ENCODE results near the gene SNCA. TPM values are rescaled to one million over a fixed set of nuclear protein-coding genes. Genes with fewer than 3 reads are reported as not detected.

SNCA gene
- total RNA-seq, 1 donor from 2014 or later, result 96.4 TPM

DNA sequence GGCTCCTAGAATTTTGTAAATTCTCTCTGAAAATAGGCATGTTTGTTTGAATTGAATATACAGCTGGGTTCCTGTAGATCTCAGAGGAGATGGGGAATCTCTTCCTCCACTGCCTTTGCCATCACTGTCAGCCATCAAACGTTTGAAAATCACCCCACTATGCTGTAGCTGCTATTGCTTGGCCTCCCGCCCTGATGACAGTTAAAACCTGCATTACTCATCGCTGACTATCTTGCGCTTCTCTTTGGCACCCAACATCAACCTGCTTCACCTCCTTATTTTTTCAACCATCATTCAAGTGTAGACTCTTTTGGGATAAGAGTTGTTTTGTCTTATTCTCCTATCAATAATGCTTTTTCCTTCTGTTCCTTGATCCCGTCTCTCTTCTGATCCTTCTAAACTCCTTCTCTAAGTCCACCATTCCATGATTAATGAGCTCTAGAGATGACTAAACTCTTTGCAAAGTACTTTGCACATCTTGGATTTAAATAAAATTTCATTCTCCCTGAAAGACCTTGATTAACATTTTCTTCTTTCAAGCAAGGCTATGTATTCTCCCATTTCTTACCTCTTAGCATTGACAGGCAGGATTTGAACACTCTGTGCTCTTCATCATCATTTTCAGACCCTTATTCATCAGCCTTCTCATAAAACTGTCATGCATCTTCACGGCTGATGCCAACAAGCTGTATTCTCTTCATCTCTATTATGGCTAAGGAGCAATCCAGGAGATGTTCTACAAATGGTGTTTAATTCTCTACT lies 133.0 kb downstream of the SNCA start:
- DNase-seq, result no peak

DNA sequence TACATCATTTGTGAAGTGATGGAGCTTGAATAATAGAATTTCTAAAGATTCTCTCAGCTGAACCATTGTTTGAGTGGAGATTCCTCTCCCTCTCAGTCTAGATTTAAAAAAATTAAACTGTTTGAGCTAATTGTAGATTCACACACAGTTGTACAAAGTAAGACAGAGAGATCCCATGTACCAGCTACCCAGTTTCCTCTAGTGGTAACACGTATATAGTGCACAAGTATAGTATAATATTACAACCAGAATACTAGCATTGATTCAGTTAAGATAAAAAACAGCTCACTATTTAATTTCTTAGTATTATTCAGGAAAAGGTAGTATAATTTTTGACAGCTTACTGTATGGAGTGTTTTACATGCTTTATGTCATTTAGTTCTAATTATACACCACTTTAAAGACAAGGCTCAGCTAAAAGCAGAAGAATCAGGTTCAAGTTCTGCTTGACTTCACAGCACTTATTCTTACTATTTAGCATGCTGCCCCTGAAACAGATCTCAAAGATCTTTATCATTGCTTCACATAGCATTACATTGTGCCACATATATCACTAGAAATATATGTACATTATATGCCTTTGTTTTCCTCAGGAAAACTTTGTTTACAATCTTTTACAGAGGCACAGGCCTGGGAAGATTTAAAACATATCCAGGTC lies 136.1 kb downstream of the SNCA start:
- no peak for DNase-seq

DNA sequence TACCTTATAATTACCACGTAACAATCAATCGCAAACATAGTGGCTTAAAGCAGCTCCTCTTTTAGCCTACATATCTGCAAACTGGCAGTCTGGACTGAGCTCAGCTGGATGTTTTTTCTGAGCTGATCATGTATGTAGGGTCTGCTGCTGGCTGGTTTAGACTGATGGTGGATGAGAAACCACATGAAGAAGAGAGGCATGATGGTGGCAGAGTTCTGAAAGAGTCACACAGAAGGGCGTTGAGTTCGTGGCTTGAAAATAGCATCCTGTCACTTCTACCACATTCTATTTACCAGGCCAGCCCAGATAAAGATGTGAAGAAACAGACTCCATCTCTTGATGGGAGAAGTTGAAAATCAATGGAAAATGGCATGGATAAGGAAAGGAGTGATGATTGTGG lies 151.3 kb downstream of the SNCA start:
- DNase-seq, result no peak

DNA sequence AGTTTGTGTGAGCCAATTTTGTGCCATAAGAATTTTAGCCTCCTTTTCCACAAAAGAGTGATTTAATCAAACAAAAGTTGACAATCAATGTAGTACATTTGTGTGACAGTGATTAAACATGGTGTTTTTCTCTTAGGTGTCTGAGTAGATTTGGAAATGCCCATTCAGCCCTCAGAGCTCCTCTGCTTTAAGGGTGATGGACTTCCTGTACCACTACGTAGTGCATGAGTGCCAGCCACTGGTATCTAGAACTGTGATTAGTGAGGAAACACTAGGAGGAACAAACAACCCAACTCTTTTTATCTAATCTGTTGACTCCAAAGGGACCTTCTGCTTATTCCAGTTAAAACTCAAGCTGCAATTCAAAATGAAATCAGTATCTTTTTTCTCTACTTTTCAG lies 151.7 kb downstream of the SNCA start:
- no peak for DNase-seq

DNA sequence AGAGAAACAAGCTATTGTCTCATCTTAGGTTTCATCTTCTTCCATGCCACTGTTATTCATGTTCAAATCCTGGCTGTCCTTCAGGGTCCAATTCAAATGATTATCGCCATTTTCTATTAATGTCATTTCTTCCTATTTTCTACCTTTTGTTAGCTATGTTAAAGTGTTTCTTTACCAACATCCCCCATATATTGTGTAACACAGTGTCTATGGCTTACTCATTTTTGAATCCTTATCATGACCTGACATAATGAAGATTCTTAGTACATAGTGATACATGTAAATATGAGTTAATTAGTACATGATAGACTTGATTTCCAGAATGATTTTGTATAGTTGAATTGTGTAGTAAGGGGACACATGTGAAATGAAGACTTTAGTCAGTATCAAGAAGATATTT lies 152.4 kb downstream of the SNCA start:
- no peak for DNase-seq

DNA sequence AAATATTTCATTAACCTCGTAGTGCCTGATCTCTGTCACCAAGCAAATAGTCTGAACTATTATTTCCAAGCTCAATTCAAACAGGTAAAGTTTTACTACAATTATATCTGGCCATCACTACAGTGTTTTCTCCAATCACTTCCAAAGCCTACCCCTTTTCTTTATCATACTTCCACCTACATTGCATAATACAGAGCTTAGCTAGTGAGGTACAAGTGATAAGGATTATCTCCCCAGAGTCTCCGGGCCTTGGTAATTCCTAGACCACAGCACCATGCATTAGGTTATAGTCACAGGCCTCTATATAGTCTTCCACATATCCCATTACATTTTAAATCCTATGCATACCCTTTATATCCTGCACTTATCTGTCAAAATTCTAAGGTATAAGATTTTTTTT lies 154.2 kb downstream of the SNCA start:
- DNase-seq, result no peak

DNA sequence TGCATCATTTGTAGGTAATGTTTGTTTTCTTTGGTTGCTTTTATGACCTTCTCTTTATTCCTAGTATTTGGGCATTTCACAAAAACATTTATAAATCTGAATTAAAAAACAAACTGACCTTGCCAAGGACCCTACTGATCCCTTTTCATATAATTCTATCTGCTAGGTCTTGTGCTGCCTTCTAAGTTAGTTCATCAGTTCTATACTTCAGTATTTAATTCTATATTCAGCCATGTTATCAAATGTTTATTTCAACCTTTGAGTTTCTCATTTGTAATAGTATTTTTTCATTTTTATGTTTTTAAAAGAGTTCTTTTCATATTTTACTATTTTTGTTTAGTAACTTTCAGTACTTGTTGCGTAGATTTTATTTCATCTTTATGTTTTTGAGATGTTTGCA lies 155.3 kb downstream of the SNCA start:
- no peak for DNase-seq

DNA sequence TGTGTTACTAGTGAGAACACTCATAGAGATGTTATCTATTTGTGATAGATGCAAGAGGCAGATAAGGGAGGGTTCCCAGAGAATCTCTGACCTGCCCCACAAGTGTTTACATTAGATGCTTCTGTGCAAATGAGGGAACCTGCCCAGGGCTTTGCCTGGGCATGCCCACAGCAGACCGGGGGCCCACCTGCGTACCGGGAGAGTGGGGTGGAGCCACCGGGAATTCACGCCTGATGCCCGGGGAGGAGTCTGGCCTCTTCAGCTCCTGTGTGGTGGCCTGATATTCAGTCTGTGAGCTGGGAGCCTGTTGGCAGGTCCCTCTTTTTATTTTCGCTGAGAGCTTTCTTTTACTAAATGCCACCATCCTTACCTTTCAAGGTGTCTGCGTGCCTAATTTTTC lies 155.7 kb downstream of the SNCA start:
- DNase-seq, result no peak

DNA sequence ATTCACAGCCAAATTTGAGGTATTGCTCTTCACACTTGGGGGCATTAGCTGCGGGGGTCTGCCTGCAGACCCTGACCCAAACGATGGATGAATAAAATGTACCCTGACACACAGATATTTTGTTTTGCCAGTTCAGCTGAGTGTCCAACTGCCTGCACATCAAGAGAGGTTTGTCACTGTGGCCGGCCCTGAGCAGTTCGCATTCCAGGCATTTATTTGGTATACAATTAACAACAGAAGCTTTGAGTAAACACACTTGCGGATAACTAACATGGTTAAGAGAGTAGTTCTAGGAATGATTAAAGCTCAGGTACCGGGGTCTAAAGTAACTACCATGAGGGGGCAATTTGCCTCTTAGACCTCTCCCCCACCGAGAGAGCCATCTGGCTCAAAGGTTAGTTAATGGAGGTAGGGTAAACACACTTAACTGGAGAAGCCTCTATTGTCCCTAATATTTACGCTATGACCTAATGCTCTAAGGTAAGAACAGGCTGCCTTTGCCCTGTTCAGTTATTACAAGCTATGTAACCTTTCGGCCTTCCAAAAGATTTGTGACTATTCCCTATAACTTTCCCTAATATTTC lies 162.0 kb downstream of the SNCA start:
- DNase-seq, result no peak

Other genes with a start within 250 kb of the SNCA start
- 2.5 TPM for gene MMRN1, start 57.7 kb upstream of the SNCA start, total RNA-seq

All from occipital lobe (tissue), 2 donors.